ENCODE data around the gene FBXW11. TPM values are rescaled to one million over a fixed set of nuclear protein-coding genes. Genes with fewer than 3 reads are reported as not detected.

The FBXW11 gene
- total RNA-seq, 4 donors from 2014 or later = 61.3 to 76.6 (median 70.2) TPM

- intact Hi-C loops (cut with DNase I) = no loop called here
- TF ChIP-seq POLR2A (IDR thresholded peaks at IDR 0.05) = no peak
- TF ChIP-seq CTCF (IDR thresholded peaks at IDR 0.05) = no peak
- H3K27me3 ChIP-seq = no peaks in the 10 kb centered on the region
- H3K9me3 ChIP-seq = no peaks in the 10 kb centered on the region
- H3K4me3 ChIP-seq (replicated peaks in 1 of 3) = no peak overlapping the region
- no peaks in the 10 kb centered on the region for H3K36me3 ChIP-seq
- 86% methylated on average over 1 of the region's 1 CpG for WGBS, 2 donors
- H3K27ac ChIP-seq = no peak overlapping the region
- no peaks in the 10 kb centered on the region for H3K4me1 ChIP-seq
- no peak for DNase-seq
Observed at GRCh38 chr5:171898879-171899278, 107.6 kb downstream of the FBXW11 start.

GRCh38 chr5:171898386-171898785 is 108.1 kb downstream of the FBXW11 start:
- H3K27me3 ChIP-seq = no peaks in the 10 kb centered on the region
- no peaks in the 10 kb centered on the region for H3K9me3 ChIP-seq
- intact Hi-C loops (cut with DNase I) = no loop called here
- DNase-seq = no peak
- 94 to 95% methylated on average over 4 of the region's 4 CpGs for WGBS, 2 donors
- TF ChIP-seq POLR2A (IDR thresholded peaks at IDR 0.05) (no peak), CTCF (IDR thresholded peaks at IDR 0.05) (no peak)
- H3K36me3 ChIP-seq = no peaks in the 10 kb centered on the region
- H3K27ac ChIP-seq = no peak overlapping the region
- H3K4me3 ChIP-seq (replicated peaks in 1 of 3) = no peak overlapping the region
- H3K4me1 ChIP-seq = no peaks in the 10 kb centered on the region

- Histone ChIP-seq H3K36me3 (no peaks in the 10 kb centered on the region), H3K27me3 (no peaks in the 10 kb centered on the region), H3K9me3 (no peaks in the 10 kb centered on the region), H3K4me3 (replicated peaks in 1 of 3) (no peak overlapping the region), H3K4me1 (no peaks in the 10 kb centered on the region), H3K27ac (no peak overlapping the region)
- TF ChIP-seq CTCF (IDR thresholded peaks at IDR 0.05) (no peak), POLR2A (IDR thresholded peaks at IDR 0.05) (no peak)
- intact Hi-C loops (cut with DNase I) = no loop called here
- DNase-seq = no peak
- WGBS, 2 donors = 89 to 92% methylated on average over 1 of the region's 1 CpG
Observed at GRCh38 chr5:171897231-171897630, 109.2 kb downstream of the FBXW11 start.

DNA sequence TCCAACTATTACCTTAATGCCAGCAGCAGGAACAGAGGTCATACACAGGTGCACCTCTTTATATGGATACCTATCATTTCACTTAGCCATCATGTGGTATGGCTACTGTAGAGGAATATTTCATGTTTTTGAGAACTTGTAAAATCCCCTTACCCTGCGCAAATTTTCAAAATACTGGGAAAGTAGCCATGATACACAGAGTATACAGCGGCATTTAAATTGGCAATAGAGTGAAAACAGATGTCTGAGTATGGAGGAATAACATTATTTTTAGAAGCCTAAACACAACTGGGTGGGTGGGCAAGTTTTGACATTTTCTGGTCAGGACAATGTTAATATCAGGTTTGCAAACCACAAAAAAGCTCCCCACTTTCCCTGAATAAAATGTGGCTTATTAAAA is 111.4 kb downstream of the FBXW11 start:
- intact Hi-C loops (cut with DNase I) = no loop called here
- Histone ChIP-seq H3K36me3 (no peaks in the 10 kb centered on the region), H3K4me3 (replicated peaks in 1 of 3) (no peak overlapping the region), H3K4me1 (no peaks in the 10 kb centered on the region), H3K27ac (no peak overlapping the region), H3K27me3 (no peaks in the 10 kb centered on the region), H3K9me3 (no peaks in the 10 kb centered on the region)
- 91 to 92% methylated on average over 2 of the region's 2 CpGs for WGBS, 2 donors
- DNase-seq = no peak
- TF ChIP-seq POLR2A (IDR thresholded peaks at IDR 0.05) (no peak), CTCF (IDR thresholded peaks at IDR 0.05) (no peak)

GRCh38 chr5:171893290-171893886 is 113.0 kb downstream of the FBXW11 start:
- no peak for DNase-seq
- H3K27me3 ChIP-seq = no peaks in the 10 kb centered on the region
- H3K36me3 ChIP-seq = no peaks in the 10 kb centered on the region
- H3K4me1 ChIP-seq = no peaks in the 10 kb centered on the region
- WGBS, 2 donors = 89 to 93% methylated on average over 4 of the region's 4 CpGs
- no peak overlapping the region for H3K4me3 ChIP-seq (replicated peaks in 1 of 3)
- no peak for TF ChIP-seq POLR2A (IDR thresholded peaks at IDR 0.05)
- no peak for TF ChIP-seq CTCF (IDR thresholded peaks at IDR 0.05)
- intact Hi-C loops (cut with DNase I) = no loop called here
- H3K27ac ChIP-seq = no peak overlapping the region
- H3K9me3 ChIP-seq = no peaks in the 10 kb centered on the region

Measured in thyroid gland (tissue), 4 donors.